SKM-1 (cell line): ENCODE results near the gene ATF5.
A peak's percentile ranks its signal among the peaks of the same experiment; 100 is the strongest.

Experiments
- DNase-seq: peaks from one replicate; lab custom pipeline; 2025; ENCODE audit not compliant: unreplicated experiment; lab: John Stamatoyannopoulos, UW

The ATF5 gene

DNA sequence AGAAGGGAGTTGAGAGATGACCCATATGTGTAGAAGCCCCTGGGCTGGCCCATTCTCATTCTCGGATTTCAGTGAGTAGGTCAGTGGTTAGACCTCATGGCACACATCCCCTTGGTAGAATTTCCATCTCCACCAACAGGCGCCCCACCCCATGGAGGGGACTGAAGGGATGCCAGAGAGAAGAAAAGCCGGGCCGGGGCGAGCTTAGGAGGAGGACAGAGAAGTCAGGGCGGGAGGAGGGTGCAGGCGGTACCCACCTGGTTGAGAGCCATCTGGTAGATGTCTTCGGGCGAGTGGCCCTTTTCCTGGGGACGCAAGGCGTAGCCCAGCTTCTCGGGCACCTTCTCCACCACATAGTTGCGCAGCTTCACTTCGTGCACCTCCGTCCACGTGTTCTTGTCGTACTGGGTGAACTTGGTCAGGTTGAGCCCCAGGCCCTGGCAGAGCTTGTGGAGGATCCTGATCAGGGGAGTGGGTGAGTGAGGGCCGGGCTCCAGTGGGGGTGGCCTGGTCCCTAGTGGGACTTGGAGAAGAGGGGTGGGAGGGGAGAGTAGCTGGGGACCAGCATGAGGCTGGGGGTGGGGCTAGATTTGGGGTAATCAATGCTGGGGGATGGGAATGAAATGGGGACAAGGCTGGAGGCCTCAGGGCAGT, 34.9 kb upstream of the ATF5 start:
- DNase-seq, result no peak

DNA sequence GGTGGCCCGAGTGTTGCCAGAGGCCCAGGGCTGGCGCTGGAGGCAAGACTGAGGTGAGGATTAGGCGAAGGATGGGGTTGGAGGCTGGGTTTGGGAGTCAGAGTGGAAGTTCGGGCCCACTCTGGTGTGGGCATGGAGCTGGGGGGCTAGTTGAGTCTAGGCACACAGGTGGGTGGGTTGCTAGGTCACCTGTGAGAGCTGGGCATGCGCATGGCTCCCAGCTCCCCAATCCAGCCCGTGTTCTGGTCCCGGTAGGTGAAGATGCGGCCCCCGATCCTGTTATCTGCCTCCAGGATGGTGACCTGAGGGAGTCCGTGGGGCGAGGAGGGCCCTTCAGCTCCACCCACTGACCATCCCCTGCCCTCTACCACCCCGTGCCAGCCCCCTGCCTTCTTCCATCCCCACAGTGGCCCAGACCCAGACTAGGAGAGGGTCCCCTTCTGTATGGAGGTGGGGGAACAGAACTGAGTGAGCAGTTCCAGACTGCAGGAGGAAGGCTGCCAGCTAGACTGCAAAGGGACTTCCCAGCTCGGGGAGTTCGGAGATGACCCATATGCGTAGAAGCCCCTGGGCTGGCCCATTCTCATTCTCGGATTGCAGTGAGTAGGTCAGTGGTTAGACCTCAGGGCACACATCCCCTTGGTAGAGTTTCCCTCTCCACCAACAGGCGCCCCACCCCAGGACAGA, 34.0 kb upstream of the ATF5 start:
- DNase-seq, result no peak

DNA sequence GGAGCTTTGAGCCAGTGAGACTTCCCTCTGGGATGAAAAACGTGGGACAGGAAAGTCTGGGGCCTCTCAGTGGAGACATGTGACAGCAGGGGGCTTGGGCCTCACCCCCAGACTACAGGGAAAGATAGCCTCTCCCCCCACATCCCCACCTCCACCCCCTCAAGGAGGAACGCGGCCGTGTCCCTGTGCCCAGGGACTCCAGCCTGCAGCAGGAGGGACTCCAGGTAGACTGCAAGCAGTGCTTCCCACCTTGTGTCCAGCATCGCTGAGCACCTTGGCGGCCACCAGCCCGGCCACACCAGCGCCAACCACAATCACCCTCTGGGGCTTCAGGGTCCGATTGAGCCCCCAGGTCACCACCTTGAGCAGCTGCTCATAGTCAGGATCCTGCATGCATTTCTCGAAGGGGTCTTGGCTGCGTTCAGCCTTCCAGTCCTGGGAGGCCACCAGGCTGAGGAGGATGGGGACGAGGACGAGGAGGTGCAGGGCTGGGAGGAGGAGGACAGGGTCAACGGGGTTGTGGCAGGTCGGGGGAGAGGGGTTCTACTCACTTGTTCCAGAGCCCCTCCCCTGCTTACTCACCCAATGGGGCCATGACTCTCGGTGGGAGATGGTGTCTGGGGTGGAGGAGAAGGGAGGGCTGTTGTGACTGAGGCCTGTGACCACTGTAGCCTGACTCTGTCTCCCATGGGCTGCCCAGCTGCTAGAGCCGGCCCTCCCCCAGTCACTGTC, 33.3 kb upstream of the ATF5 start:
- no peak for DNase-seq

DNA sequence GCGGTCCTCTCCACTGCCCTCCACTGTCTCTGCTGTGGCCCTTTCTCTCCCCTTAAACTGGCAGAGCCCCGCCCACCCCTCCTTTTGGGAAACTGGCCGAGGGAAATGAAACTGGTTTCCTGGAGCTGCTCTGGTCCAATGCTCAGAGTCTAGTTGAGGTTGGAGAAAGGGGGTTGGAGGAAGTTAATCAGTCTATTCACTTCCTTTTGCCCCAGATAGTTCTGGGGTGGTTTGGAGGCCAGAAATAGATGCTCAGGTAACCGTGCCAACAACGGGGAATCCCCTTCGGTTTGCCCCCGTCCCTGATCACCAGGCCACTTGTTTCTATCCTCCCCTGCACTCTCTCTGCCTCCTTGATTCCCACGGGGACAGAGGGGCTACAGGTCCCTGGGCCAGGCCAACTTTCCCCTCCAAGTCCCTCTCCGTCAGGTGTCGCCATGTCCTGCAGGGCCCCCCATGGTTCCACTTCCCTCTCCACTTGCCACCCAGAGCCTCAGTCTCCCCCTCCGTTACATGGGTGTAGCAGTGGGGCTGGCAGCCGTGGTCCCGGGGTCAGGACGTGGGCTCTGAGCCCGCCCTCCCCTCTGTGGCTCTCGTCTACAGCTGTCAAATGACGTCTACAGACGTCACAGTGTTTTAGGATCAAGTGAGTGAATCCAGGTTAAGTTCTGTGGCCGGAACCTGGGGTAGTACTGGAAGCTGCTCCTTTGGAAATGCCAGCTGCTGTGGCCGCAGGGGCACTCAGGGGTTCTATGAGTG, 32.0 kb upstream of the ATF5 start, which contains the start of gene IL4I1:
Gene IL4I1 (minus strand): TSS at position 25 of the 759 bp plus-strand sequence. CDS start 727 bp downstream, outside the sequence.
- DNase-seq, result no peak

DNA sequence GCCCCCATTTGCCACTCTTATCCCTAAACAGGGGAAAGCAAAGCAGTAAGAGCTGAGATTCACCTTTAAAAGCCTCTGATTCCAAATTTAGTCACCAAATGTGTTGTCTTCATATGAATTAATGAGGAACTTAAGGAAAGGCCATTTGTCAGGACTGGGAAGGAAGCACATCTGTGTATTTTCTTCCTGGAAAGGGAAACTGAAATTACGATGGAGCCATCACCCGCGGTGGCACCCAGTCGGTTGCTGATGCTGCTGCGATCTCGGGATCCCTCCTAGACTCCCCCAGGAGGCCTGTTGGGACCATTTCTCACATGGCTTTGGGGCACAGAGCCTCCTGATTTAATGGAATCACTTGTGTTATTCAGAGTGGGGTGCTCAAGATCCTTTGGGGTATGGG, 24.9 kb upstream of the ATF5 start:
- DNase-seq, result no peak

DNA sequence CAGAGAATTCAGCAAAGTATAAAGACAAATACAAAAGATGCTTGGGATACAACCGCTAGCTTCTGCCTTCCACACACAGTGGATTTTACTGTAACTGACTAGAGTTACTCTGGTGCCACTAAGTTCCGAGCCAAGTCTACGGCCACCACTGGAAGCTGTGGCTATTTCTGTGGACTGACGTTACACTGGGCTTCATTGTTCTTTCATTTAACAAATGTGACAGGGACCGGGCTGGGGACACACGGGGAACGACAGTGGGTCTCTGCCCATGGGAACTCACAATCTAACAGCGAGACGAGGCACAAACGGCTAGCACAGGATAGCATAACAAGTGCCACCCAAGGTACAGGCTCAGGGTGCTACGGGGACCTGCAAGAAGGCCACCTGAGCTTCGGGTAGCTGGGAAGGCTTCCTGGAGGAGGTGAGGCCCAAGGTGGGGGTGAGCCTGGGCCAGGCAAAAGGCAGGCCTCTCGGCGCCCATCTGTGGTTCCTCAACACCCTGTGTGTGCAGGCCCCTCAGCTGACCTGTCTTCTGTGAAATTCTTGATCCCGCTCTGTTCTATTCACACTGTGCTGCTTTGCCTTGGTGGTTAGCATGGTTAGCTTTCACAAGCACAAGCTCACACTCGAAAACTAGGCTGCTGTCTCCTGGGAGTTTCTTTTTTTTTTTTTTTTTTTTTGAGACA, 22.0 kb upstream of the ATF5 start:
- no peak for DNase-seq

DNA sequence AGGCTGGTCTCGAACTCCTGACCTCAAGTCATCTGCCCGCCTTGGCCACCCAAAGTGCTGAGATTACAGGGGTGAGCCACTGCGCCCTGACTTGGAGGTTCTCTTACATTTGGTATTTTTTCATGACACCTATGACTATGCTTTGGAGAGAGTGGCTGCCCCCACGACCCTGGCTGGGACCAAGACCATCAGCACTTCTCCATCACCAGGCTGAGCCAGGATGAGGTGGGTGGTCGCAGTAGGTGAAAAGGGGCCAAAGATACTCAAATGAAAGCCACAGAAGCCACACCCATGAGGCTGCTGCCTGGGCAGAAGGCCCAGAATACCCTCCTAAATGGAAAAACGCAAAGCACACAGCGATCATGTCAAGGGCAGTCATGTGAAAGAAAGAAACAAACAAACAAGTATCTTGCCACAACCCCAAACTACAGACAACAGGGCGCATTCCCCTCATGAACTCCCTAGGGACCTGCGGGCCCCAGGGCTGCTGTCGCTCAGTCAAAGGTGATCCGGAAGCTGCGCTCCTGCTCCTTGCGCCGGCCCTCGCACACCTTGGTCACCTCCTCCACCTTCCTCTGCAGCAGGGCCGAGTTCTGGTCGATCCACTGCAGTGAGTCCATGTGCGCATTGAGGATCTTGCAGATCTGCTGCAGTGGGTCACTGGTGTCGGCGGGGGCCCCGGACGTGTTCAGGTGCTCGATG, 21.1 kb upstream of the ATF5 start:
- no peak for DNase-seq

DNA sequence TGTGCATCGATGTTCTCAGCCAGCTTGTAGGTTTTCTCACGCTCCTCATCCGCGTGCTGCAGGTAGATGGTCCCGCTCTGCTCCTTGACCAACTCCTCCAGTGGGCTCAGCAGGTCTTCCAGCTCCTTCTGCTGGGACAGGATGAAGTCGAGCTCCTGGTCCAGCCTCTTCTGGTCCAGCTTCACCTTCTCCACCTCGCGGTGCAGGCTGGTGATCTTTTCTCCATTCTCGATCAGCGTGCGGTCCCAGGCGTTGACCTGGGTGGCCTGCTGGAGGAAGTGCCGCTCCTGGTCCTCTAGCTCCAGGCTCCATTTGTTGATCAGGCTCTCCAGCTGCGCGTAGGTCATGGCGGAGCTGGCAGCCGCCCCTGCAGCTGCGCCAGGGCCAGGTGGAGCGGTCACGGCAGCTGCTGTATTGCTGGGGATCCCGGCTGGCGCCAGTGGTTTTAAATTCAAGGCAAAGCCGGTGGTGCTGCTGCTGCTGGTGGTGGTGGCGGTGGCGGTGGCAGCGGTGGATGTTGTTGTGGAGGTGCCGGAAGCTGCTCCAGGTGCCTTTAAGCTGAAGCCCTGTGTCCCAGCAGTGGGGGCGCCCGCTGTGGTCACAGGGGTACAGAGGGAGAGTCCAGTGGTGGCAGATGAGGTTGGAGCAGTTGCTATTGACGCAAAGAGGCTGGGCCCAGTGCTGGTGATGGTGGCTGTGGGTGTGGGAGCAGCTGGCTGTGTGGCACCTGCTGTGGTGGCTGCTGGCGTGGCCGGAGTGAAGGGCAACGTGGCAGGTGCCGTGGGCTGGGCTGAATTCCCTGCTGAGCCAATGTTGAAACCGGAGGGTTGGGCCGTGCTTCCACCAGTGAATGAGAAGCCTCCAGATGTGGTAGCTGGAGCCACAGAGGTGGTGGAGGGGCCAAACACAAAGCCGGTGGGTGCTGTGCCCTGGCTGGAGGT, 20.3 kb upstream of the ATF5 start:
- no peak for DNase-seq

DNA sequence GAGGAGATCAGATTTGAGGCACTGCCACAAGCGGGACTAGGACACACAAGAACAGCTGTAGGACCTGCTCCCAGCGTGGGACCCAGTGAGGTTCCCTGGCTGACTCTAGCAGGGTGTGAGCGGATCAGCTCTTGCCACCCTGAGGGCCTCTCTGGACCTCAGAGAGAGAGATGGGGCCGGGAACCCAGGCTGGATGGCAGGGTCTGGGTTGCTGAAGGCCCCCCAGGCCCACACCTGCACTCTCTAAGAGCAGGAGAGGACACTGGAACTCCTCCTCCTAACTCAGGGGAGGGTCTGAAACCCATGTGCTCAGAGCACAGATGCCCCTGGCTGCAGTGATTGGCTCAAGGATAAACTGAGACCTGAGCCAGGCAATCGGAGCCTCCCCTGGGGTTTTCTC, 18.8 kb upstream of the ATF5 start:
- DNase-seq, result no peak

DNA sequence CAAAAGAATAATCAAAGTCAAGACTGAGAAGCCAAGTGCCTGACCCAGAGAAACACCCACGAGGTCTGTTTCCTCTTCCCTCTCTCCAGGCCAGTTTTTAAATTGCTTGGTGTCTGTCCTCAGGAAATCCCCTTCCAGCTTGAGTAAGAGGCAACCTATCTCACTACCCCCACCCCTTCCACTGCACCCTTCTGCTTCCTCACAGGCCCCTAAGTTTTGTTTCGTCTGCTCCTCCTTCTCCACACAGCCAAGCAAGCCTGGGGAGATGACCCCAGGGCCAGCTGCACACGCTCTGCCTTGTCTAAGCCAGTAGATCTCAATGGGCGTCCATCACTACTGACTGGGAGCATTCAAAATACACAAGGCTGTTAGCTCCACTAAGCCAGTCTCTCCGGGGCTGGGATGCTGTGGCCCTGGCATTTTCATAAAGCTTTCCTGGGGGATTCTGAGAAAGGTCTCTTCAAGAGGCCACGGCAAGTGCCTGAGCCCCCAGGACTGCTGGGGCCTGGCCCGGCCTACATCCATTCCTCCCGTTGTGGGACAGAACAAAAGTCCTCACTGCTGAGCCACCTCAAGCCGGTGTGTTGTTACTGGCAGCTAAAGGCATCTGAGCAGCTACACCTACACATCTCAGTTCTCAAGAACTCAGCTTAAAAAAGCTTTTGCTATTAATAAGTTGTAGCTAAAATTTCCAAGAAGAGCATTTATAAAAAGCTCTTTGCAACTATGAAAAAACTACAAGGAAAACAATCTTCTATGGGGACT, 17.4 kb upstream of the ATF5 start:
- DNase-seq, result peak; percentile 2

DNA sequence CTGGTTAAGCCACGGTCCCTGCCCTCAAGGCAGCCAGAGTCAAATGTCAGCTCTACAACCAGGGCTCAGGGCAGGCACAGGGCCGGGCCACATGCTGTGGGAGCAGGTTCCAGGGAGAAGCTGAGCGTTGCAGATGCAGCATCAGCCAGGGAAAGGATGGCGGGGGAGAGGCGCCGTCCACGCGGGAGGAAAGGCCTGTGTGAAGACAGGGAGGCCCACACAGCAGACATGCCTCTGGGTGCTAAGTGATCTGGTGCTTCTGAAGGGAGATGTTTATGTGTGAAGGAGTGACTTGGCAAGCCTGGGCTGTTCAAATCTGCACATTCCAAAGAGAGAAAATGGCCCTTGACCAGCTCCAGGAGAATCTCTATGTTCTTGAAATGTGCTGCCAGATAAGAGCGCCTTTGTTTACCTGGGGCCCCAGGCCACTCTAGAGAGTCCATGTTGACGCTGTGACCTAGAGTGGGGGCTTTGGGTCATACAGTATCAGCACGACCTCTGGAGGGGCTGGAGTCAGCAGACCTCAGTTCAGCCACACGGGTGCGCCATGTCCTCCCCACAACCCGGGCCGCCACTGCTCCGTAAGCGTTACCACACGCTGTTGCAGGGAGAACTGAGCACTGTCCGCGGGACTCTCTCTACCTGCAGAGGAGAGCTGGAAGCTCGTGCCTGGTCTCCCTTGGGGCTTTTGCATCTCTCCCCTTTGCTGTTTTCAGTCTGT, 15.9 kb upstream of the ATF5 start:
- DNase-seq, result no peak

DNA sequence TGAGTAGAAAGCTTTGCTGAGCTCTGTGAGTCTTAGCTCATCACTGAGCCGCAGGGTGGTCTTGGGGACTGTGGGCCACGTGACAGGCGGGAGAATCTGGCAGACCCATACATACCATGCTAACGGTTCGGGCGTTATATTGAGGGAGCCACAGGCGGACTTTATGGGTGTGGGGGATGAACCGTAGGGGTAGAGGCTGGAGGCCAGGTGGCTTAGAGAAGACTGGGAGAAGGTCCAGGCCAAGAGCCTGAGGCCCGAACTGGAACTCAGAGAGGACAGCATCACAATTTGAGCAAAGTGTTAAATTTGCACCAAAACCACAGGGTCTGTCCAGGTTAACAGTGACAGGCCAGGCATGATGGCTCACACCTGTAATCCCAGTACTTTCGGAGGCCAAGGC, 15.3 kb upstream of the ATF5 start:
- no peak for DNase-seq

DNA sequence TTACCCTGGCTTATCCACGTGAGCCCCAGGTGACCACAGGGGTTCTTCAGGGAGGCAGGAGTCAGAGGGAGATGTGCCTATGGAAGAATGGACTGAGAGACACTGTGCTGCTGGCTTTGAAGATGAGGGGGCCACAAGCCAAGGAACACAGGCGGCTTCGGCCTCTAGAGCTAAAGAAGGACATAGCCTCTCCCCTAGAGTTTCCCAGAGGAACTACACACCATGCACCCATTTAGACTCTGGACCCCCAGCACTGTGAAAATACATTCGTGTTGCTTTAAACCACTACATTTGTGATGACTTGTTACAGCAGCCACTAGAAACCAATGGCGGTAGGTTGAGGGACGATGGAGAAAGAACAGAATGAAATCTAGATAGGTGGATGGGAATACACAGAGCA, 13.7 kb upstream of the ATF5 start:
- no peak for DNase-seq

DNA sequence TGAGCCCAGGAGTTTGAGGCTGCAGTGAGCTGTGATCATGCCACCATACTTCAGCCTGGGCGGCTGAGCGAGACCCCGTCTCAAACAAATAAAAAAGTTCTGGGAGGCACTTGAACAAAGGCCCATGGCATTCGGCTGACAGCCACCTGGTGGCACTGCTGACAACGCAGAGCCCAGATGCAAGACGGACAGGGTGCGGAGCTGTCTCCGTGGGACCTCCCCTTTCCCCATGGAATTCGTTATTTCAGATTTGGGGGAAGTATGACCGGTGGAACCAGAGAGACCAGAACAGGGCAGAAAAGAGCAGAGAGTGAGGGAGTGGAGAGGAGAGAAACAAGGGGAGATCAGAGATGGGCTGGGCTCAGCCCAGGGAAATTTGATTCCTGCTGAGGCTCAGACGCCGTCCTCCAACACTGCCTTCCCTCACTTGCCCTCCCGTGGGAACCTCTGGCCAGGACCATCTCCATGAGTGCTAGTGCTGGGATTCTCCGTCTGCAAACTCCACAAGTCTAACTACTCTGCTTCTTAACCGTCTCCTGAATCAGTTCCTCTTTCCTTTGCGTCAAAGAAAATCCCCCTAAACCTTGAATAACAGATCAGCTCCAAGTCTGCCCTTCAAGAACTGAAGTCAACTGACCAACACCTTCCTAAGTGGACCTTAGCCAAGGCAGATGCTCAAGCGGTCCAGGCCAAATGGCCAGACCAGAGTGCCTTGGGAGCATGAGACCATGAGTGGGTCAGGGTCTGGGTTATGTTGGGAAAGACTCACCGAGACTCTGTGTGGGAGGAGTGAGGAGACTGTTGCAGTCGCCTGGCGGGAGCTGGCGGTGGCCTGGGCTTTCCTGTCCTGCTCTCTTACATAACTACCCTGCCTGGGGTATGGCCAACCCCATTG, 11.9 kb upstream of the ATF5 start:
- DNase-seq, result no peak

DNA sequence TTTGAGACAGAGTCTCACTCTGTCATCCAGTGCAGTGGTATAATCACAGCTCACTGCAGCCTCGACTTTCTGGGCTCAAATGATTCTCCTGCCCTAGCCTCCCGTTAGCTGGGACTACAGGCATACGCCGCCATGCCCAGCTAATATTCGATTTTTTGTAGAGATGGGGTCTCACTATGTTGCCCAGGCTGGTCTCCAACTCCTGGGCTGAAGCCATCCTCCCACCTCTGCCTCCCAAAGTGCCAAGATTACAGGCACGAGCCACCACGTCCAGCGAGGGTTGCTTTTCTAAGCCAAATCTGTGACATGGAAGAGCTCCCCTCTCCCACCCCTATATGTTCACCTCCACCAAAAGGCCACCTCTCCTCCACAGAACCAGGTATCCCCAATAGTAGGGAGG, 10.9 kb upstream of the ATF5 start:
- DNase-seq, result no peak

DNA sequence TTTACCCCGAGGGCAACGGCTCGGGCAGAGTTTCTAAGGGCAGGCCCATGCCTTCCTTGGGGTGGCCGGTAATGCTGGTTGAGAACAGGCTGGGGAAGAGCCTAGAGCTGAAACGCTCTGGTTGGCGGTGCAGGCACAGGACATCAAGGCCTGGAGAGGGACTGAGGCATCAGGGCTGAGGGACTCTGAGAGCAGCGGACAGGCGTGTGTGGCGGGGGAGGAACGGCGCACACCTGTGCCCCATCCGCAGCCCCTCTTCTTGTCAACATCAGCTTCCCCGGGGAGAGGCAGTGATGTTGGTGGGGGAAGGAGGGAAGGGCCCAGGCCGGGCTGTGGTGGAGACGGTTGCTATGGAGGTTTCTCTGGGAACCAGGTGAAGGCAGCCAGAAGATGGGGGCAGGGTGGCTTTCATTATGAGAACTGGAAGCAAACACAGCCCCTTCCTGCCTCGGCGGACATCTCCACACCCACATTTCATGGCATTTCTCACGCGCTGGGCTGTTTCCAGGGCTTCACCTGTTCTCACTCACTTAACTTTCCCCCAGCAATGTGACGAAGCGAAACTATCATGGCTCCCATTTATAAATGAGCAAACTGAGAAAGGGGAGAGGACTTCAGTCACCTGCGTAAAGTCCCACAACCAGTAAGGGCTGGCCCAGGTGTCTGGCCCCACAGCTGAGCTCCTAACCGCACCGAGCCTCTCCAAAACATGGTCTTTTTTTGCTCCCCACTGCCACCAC, 8.2 kb upstream of the ATF5 start:
- no peak for DNase-seq
